Adrenal gland (tissue), 12 donors: ENCODE measurements around the gene GALNT11. TPM values are rescaled to one million over a fixed set of nuclear protein-coding genes. Genes with fewer than 3 reads are reported as not detected.
A peak's percentile ranks its signal among the peaks of the same experiment; 100 is the strongest.

ENCODE experiments used
- DNase-seq, 7 donors: peaks; one replicate each; pipeline ENCODE4 v3.0.0-alpha.2; 2019 to 2020
- H3K27ac ChIP-seq, 5 donors: fragments of 200-600 bp; sonication (generic) in 4 of 5; 1 replicate in 3 of 5; 2 replicates in 2 of 5; pipeline versions ENCODE4 v1.5.1 to v1.8.0; 2016 to 2020; ENCODE audit warnings: mild to moderate bottlenecking in 1 of 5
- H3K27me3 ChIP-seq: fragments of 200-600 bp; 2 replicates; pipeline ENCODE4 v1.8.0; 2021
- H3K36me3 ChIP-seq, 2 donors: fragments of 200-600 bp; replicated peaks in 1 of 2; 1 replicate in 1 of 2; 2 replicates in 1 of 2; pipeline versions ENCODE4 v1.5.1 to v1.8.0; 2018 to 2022
- H3K4me1 ChIP-seq, 2 donors: fragments of 200-600 bp; replicated peaks in 1 of 2; 1 replicate in 1 of 2; 2 replicates in 1 of 2; pipeline versions ENCODE4 v1.5.1 to v1.8.0; 2018 to 2021
- H3K4me3 ChIP-seq, 4 donors: fragments of 200-600 bp; sonication (generic) in 3 of 4; one replicate each; pipeline ENCODE4 v1.5.1; 2016 to 2018
- H3K9me3 ChIP-seq, 3 donors: fragments of 200-600 bp; sonication (generic) in 1 of 3; replicated peaks in 1 of 3; 1 replicate in 2 of 3; 2 replicates in 1 of 3; pipeline versions ENCODE4 v1.5.1 to v1.8.0; 2016 to 2021
- POLR2A ChIP-seq, 2 donors: fragments of 450-650 bp; IDR thresholded peaks; one replicate each; pipeline ENCODE4 v1.6.1; 2017; ENCODE audit warnings: antibody characterized with exemption in 2 of 2, mild to moderate bottlenecking in 2 of 2, moderate library complexity in 1 of 2
- WGBS, 4 donors: extraction: QIAGEN DNeasy Blood & Tissue Kit in 2 of 4; methylation state at CpG; one replicate each; pipeline versions ENCODE4 v1.1.5 to v1.1.7; 2013 to 2017; 5-methylcytosine and 5-hydroxymethylcytosine counted together
- intact Hi-C, 2 donors: fragments of 100-400 bp; cut with DNase I; formaldehyde crosslinking; loops; one replicate each; pipeline versions ENCODE4 v1.14.1 to v1.15.0; 2022 to 2023
- polyA plus RNA-seq, 3 donors: library from polyadenylated mRNA; stranded (reverse); fragments of 200-250 nt in 2 of 3; fragments of 350-450 nt in 1 of 3; fragmentation: Illumina TruSeq in 1 of 3; extraction: RNeasy Lipid Tissue Mini Kit (QIAGEN cat#74804) in 1 of 3; gene quantifications; one replicate each; pipeline ENCODE4 v1.2.3, GENCODE V29; 2013 to 2014
- total RNA-seq, 9 donors: library from RNA; depleted of rRNA in 4 of 9; stranded (reverse); fragments of >200 nt in 4 of 9; fragments of 120-200 nt in 1 of 9; fragmentation: NEBNext Ultra II Directional in 1 of 9; extraction: Animal tissue kit (Norgen Biotek cat#: 25700) in 1 of 9; gene quantifications; one replicate each; pipeline versions ENCODE4 v1.1.0 to v1.2.4, GENCODE V29; 2013 to 2023
- TF ChIP-seq, protein P1 (sequence below), 6 experiments: fragments of 450-650 bp in 4 of 6; fragments of 200-600 bp in 2 of 6; sonication (generic) in 1 of 6; IDR thresholded peaks; 1 replicate in 5 of 6; 2 replicates in 1 of 6; pipeline versions ENCODE4 v1.5.1 to v1.8.0; 2016 to 2021; ENCODE audit warnings: antibody characterized with exemption in 6 of 6, mild to moderate bottlenecking in 2 of 6, moderate library complexity in 1 of 6
- donor health status: healthy with polysubstance abuse.
- donor health status: Bipolar disorder and iron deficiency.
- donor health status: DM: yes; HTN: yes; CAD: no.
- donor health status: DM: no; HTN: no; CAD: no.
- donor health status: DM: no; HTN: no; CAD: no.
- donor health status: DM: yes; HTN: yes; CAD: no.

The GALNT11 gene
- total and polyA plus RNA-seq, 12 donors, result 23.2 to 51.3 (median 38.5) TPM

DNA sequence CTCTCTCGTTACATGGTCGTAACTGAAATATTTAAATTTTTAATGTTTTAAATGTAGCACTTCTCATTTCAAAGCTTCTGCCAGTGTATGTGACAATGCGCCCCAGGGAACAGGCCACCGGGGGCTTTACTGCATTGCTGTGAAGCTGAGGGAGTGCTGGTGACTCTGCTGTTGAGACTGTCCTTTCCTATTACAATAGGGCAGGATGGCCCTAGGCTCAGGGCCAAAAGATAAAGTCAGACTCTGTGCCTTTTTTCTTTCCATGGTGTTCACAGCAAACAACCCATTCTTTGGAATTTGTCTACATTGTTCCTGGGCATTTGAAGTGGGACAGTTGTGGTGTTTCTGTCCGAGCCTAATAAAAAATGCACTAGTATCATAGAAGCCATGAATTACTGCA is 107.3 kb downstream of the GALNT11 start:
- Histone ChIP-seq H3K4me3 (no peak overlapping the region), H3K9me3 (no peaks in the 10 kb centered on the region), H3K27me3 (no peaks in the 10 kb centered on the region), H3K36me3 (peaks cover 0 to 30% of the 10 kb centered on the region in 2 donors), H3K27ac (no peak overlapping the region), H3K4me1 (no peaks in the 10 kb centered on the region)
- intact Hi-C loops, result no loop called here
- 87 to 98% (median 91%) methylated on average over 5 of the region's 5 CpGs for WGBS, 4 donors
- TF ChIP-seq, protein P1, sequence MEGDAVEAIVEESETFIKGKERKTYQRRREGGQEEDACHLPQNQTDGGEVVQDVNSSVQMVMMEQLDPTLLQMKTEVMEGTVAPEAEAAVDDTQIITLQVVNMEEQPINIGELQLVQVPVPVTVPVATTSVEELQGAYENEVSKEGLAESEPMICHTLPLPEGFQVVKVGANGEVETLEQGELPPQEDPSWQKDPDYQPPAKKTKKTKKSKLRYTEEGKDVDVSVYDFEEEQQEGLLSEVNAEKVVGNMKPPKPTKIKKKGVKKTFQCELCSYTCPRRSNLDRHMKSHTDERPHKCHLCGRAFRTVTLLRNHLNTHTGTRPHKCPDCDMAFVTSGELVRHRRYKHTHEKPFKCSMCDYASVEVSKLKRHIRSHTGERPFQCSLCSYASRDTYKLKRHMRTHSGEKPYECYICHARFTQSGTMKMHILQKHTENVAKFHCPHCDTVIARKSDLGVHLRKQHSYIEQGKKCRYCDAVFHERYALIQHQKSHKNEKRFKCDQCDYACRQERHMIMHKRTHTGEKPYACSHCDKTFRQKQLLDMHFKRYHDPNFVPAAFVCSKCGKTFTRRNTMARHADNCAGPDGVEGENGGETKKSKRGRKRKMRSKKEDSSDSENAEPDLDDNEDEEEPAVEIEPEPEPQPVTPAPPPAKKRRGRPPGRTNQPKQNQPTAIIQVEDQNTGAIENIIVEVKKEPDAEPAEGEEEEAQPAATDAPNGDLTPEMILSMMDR (IDR thresholded peaks at IDR 0.05), result no peak
- TF ChIP-seq POLR2A (IDR thresholded peaks at IDR 0.05), result no peak
- DNase-seq, result no peak

DNA sequence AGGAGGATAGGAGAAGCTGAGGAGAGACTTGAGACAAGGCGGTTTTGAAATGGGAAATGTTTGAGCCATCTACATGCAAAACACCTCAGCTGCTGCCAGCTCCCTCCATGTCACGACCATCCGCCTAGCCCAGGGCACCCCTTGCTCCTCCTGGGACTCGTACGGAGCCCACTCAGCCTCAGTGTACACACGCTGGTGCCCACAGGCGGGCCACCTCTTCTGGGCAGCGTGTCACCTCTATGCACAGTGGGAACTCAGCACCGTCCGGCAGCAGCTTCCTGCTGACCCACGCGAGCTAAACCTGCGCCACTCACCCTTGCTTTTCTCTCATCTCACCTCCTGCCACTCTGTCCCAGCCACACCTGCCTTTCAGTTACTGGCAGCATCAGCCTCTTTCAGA is 108.3 kb downstream of the GALNT11 start:
- Histone ChIP-seq H3K27me3 (no peaks in the 10 kb centered on the region), H3K27ac (no peak overlapping the region), H3K4me1 (no peaks in the 10 kb centered on the region), H3K36me3 (peaks cover 0 to 34% of the 10 kb centered on the region in 2 donors), H3K9me3 (no peaks in the 10 kb centered on the region), H3K4me3 (no peak overlapping the region)
- DNase-seq, result no peak
- 93 to 99% (median 96%) methylated on average over 8 to 13 of the region's 13 CpGs for WGBS, 4 donors
- intact Hi-C loops, result no loop called here
- TF ChIP-seq, protein P1 (IDR thresholded peaks at IDR 0.05), result no peak

DNA sequence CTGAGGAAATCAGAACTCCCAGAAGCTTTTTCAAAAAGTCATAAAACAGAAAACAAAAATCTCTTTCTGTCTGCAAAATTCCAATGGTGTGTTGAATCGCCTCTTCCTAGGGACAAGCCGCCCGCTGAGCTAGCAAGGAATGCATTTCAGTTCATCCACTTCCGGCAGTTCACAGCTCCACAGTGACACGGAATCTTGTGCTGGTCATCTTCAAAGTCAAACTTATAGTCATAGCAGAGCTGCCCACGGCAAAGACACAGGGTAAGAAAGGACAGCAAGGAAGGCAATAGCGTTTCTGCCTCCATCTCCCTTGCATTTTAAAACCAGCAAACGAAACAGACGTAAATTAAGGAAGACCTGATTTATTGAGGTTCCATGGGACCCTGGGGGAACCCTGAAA is 111.2 kb downstream of the GALNT11 start:
- no peaks in the 10 kb centered on the region for H3K9me3 ChIP-seq
- peaks cover 0 to 34% of the 10 kb centered on the region in 2 donors for H3K36me3 ChIP-seq
- intact Hi-C loops, result no loop called here
- no peaks in the 10 kb centered on the region for H3K4me1 ChIP-seq
- no peak for DNase-seq
- no peaks in the 10 kb centered on the region for H3K27me3 ChIP-seq
- 67 to 81% (median 74%) methylated on average over 9 of the region's 9 CpGs for WGBS, 4 donors
- H3K27ac ChIP-seq, result peak overlapping the region in 2 of 5 donors; percentile 5 to 44
- TF ChIP-seq, protein P1 (IDR thresholded peaks at IDR 0.05), result no peak
- no peak for TF ChIP-seq POLR2A (IDR thresholded peaks at IDR 0.05)
- no peak overlapping the region for H3K4me3 ChIP-seq

DNA sequence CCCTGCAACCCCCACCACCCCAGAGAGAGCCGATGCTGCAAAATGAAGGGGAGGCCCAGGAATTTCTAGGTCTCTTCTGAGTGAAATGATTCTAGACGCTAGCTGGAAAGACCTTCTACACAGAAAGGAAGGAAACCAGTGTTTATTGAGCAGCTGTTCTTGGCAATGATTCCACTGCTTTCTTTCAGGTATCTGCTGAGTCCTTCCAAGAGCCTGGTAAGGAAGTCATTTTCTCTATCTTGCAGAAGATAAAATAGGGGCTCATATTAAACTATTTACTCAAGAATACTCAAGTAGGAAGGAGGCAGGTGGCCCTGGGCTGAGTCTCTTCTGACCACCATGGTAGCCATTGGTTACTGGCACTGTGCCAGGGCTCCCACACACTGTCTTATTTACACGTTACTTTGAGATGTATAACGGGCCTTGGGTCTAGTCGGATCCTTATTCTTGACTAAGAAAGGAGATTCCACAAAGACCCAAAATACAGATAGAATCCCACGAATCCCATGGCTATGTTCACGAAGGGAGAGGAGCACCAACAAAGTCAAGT is 112.1 kb downstream of the GALNT11 start:
- Histone ChIP-seq H3K4me3 (no peak overlapping the region), H3K4me1 (no peaks in the 10 kb centered on the region), H3K36me3 (peaks cover 0 to 43% of the 10 kb centered on the region in 2 donors), H3K27ac (peak overlapping the region in 2 of 5 donors; percentile 5 to 44), H3K27me3 (no peaks in the 10 kb centered on the region), H3K9me3 (no peaks in the 10 kb centered on the region)
- 77 to 81% (median 80%) methylated on average over 7 of the region's 7 CpGs for WGBS, 4 donors
- TF ChIP-seq, protein P1 (IDR thresholded peaks at IDR 0.05), result no peak
- TF ChIP-seq POLR2A (IDR thresholded peaks at IDR 0.05), result no peak
- peak in 1 of 7 donors; percentile 15 for DNase-seq
- intact Hi-C loops, result no loop called here
